Stimulated activated CD4-positive, alpha-beta T cell treated with anti-CD3 and anti-CD28 coated beads, Interleukin-15, amount 100 ng/mL, for 48 hours (primary cell): ENCODE data around the gene IKZF2.

ENCODE experiments used
- DNase-seq, 2 donors: peaks; one replicate each; pipeline ENCODE4 v3.0.0-alpha.2; 2020; ENCODE audit warnings: low read depth in 2 of 2

IKZF2 gene

GRCh38 chr2:213151437-213152064, at the start of gene IKZF2:
TSS of gene IKZF2 (minus strand) at chr2:213151612. CDS start at chr2:213148629, 2,983 bp downstream.
- peak; percentile 44 for DNase-seq

GRCh38 chr2:213199871-213200270, 48.5 kb upstream of the IKZF2 start:
- no peak for DNase-seq

- DNase-seq, result no peak
Observed at GRCh38 chr2:213189001-213189899, 37.8 kb upstream of the IKZF2 start.

DNA sequence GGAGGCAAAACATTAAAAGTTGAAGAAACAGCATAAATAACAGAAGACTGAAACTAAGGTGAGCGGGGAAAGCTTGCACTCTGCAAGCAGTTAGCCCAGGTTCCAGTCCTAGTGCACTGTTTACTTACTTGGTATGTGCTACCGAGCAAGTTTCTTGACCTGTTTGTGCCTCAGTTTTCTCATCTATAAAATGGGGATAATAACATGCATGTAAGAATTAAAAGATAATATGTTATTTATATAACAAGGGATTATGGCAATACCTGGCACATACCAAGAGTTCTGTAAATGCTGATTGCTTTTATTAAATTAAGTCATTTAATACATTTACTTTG, 37.1 kb upstream of the IKZF2 start:
- DNase-seq, result no peak

DNA sequence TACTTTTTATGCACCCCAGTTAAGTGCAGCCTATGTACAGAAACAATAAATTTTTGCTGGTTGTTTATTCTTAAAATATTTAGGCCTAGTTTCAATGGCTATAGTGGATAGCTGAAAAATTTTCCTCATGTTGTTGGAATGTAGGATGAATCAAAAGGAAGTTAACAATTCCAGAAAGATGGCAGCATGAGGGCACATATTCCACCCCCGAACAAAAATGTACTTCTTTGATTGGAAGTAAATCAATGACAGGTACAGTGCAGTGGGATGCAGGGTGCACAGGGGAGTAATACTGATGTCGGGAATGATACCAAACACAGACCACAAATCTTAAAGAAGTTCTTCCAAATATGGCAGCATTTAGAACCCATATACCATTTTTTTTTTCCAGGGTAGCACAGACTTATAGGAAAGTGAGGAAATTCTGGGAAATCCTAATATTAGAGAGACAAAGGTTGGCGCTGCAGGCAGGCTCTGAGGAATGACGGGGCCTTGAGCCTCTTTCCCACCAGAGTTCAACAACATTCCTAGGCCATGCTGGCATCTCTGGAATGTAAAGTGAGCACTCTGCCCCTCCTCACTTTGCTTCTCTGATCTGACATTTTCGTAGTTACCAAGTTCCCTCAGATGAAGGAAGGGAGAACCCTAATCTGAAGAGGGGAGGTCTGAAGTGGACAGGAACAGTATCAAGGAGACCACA, 36.6 kb upstream of the IKZF2 start:
- DNase-seq, result no peak

DNA sequence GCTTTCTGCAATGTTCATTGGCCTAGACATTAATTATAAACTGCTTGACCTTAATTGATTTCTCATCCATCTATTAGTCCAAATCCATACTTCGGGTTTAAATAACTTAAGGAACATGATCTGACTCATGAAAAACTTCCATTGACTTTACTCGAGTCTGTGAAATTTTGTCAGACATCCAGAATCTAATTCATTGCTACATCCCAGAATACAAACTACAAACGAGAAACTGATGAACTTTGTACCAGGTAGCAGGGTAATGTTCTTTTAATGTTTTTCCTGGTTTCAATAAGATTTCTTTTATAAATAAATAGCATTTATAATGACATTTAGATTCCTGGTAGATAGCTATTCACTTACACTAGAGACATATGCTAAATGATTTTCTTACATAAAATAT, 36.0 kb upstream of the IKZF2 start:
- DNase-seq, result no peak

- no peak for DNase-seq
Observed at GRCh38 chr2:213185147-213185822, 33.9 kb upstream of the IKZF2 start.

GRCh38 chr2:213181712-213182111, 30.3 kb upstream of the IKZF2 start:
- DNase-seq, result no peak

DNA sequence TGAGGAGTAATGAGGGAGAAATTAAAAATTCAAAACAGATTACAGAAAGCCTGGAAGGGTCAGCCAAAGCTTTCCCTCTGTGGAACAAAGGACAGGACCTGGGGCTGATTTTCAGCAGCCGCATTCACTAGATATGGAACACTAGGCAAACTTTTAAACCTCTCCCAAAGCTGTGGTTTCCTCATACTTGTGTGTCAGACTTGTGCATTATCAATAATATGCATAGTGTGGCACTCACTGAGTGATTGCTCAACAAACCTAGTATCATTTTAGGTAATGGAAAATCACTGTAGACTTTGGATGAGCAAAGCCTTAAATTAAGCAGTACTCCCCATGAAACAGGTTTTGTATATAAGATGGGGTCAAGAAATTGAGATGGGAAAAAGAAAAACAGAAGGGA, 26.3 kb upstream of the IKZF2 start:
- DNase-seq, result no peak

DNA sequence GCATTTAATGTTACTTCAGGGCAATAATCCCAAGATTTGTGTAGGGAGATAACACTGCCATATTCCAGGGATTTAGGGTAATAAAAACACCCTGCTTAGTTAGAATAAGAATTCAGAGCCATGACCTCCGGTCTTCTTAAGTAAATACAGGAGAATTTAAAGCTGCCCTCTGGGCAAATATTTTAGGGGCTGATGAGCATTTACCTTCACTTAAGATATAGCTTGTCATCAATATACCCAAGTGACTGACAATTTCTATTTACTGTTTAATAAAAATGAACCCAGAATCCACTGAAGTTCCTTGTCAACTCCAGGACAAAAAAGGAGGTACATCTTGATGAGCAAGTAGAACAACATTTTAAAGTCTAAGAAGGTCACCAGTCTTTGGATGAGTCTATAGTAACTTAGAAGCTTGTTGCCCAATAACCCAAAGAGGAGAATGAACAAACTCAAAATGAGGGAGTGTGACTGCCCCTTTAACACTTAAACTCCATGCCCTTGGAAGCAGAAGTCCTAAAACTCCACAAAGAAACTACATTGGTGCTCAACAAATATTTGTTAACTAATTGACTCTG, 24.3 kb upstream of the IKZF2 start:
- DNase-seq, result no peak

DNA sequence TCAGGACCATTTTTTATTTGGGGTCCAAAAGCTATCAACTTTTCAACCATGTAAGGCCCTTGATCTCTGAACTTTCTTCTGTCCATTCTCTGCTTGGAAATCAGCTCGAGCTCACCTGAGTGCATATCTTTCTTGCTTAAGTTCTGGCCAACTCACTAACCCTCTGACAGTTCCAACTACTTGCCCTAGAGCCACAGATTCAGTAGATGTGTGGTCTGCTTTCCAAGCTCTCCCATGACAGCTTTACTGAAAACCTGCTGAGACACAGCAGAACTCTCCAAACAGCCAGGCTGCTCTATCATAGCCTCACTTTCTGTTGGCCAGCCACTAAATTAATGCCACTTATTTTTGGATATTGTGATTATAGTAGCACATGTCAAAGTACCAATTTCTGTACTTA, 21.2 kb upstream of the IKZF2 start:
- DNase-seq, result no peak

DNA sequence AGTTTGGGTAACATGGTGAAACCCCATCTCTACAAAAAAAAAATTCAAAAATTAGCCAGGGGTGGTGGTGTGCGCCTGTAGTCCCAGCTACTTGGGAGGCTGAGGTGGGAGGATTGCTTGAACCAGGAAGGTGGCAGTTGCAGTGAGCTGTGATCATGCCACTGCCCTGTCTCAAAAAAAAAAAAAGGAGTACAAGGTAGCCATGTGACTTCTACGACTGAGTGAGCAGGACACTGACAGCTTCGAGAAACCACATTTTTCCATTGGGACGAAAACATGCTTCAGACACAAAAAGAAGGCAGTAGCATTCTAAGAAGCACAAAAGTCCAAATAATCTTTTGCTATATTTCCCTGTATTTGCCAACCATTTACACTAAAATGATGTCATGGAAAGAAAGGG, 19.7 kb upstream of the IKZF2 start:
- no peak for DNase-seq

DNA sequence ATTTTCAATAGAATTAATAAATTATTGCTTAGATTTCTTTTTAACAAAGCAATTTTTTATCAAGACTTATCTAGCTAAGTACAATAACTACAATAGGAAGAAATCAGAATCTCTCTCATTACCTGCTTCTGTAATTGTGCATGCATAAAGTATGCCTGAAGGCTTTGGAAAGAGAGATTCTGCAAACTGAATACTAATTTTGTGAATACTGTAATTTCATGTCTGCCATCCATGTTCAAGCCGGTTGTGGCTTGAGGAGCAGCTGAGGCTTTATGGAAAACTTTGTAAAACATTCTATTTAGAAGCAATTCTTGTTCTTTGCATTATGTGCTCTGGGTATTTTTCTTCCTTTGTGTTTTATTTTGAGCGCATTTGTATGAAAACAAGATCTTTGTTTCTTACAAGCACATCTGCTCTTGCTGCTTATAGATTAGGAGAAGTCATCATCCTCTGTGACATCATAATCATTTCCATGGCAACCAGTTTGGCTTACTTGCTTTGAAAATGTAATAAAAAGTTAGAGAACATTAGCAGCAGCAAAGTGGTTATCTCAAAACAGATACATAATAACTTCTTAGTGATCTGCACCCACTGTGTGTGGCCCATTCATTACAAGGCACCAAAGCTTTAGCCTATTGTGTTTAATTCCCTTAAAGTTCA, 16.0 kb upstream of the IKZF2 start:
- DNase-seq, result no peak

DNA sequence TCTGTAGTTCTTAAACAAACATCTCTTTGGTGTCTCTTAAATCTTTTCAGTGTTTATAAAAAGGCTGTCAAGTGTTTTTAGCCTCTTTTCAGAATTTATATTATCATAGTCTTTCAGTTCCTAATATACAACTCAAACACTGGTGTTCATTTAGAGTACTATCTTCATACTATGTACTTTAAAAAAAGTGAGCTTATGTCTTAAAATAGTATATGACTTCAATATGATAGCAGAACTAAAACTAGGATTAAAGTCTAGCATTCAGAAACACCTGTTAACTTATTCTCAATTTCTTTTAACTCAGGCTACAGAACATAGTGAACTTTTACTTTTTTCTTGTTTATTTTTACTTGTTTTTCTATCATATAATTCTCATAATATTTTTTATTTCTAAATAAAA, 14.7 kb upstream of the IKZF2 start:
- no peak for DNase-seq

DNA sequence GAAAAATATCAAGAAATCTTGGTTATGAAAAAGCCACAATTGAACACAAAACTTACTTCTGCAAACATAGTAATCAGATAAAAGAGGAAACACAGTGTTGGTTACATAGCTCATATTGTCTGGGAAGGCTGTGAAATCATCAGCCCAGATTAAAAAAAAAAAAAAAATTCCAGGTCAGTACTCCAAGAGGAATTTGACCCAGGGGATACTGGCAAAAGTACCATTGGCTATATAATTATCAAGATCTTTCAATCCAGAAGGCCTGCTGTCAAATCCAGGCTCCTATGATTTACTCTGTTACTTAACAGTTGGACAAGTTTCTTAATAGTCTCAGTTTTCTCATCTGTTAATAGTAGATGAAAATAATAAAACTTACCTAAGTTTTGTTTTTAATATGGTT, 12.9 kb upstream of the IKZF2 start:
- no peak for DNase-seq

DNA sequence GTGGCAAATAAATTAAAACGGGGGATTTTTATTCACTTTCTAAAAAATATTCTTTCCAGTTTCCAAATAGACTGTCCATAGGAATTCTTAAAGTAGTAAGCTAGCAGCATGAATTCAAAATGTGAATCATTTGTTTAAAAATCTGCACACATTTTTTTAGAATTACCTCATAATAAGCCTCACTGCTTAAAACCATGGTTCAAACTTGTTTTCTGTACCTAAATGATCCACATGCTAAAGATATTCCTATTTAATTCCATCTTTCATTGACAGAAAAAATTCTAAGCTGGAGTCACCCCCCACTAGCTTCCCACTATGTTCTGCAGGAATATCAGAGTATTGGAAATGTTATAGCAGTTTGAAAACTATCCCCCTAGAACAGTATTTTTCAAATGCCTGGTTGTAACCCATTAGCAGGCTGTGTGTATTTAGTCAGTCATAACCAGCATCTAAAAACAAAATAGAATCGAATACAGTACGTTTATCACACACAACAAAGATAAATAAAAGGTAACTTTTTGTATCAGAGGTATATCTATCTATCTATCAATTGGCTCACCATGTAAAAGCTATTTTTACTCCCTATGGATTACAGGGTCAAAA, 11.2 kb upstream of the IKZF2 start:
- no peak for DNase-seq

DNA sequence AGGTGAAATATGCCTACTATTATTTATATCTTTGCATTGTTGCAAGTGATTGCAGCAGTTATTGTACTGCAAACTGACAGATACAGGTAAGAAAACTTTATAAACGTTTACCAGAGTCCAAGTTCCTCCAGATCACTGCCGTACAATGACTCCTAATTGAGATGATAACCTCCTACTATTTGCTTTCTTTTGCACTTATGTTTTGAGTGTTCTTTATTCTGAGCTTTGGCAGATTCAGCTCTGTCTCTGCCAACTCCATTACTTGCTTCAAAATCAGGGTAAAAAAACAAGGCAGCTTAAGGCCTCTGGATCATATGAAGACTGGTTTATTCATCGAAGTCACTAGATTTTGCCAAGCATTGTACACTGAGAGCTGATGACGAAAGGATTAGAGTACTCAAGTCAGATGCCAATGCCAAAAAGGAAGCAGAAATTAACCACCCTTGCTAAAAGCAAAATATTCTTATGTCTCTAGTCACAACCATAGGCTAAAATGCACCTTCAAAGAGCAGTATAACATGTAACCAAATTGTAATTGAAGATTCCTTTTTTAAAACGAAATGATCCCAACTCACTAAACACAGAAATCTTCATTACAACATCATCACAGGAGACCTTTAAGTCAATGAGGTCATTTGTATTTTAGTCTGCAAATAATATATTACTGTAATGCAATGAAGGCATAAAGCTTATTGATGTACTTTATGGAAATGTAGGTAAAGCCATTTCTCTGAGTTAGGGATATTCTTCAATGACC, 10.5 kb upstream of the IKZF2 start:
- no peak for DNase-seq

DNA sequence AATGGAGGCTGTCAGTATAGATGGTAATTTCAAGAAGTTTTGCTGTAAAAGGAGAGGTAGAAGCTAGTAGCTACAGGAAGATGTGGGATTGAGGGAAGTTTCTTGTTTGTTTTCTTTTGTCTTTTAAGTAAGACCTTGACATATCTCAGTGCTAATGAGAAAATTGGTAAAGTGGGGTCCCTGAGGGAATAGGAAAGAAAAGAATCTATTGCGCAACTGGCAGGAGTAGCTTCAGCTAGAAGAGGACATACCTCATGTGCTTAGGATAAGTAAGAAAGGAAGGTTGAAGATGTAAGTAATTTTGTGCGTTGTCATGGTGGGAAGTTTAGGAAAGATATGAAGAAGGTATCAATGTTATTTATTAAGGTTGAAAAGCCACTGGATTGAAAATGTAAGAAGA, 8.4 kb upstream of the IKZF2 start:
- DNase-seq, result no peak

GRCh38 chr2:213157242-213157641, 5.8 kb upstream of the IKZF2 start:
- DNase-seq, result no peak

DNA sequence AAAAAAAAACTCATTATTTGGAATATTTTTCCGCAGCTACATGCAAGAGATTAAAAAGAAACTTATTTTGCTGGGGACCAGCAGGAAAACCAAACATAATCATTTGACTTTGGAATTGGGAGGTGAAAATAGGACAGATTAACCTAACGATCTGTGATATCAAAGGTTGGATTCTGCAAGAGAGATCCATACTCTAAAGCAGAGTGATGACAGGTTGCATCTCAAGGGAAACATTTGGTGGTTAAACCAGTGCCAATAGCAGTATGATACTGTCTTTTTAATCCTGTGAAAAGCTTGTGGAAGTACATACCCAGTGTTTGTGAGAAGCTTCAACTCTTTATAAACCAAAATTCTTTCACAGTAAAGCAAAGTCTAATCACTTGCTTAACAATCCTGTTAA, 5.3 kb upstream of the IKZF2 start:
- DNase-seq, result no peak
